OCI-LY1 (cell line): ENCODE measurements around the gene DMRTB1.

Source experiments
- EZH2 ChIP-seq: fragments of 200-600 bp; sonication (generic), shearing (Covaris generic); IDR thresholded peaks from 2 replicates; pipeline ENCODE4 v1.8.0; 2017; ENCODE audit warnings: borderline replicate concordance, mixed run types, mild to moderate bottlenecking, antibody characterized with exemption, low read length, moderate library complexity, mixed read lengths
- TF ChIP-seq, protein P1 (sequence below): fragments of 200-600 bp; sonication (generic), shearing (Covaris generic); IDR thresholded peaks from 2 replicates; pipeline ENCODE4 v1.5.1; 2017; ENCODE audit warnings: mild to moderate bottlenecking, antibody characterized with exemption, low read length, moderate library complexity, mixed read lengths

DNA sequence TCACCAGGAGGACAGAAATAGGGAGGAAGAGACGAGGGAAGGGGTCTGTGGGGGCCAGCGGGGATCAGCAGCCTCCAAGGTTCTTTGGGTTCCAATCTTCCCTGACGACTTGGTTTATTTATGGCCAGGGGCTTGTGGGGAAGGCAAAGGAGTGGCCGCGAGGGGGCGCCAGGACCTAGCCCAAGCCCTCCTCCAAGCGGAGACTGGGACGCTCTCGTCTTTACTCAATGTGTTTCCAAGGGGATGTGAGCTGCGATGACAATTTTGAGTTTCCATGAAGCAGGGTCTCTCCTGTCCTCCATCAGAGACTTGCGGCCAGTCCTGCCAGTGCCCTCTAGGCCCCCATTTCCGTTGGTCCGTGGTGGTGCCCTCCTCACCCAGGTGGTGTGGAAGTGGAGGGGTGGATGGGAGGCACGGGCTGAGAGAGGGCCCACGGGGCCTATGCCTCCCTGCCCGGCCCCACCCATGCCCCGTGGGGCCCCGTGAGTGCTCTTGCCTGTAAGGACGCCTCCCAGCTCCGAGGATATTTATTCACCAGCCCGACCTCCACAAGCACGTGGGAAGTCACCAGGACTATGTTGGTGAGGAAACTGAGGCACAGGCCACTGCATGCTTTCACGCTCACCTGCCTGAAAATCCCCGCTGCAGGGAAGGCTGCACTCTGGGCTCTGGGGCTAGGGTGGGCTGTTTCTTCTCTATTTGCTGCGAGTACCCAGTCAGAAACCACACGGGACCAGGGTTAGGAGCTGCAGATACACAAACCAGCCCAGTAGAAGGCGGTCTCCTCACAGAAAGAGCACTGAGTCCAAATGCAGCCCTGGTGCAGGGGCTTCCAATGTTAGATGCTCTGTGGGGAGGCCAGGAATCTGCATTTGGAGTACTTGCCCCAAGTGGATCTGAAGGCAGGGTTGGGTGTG lies 26.5 kb downstream of the DMRTB1 start:
- TF ChIP-seq, protein P1, sequence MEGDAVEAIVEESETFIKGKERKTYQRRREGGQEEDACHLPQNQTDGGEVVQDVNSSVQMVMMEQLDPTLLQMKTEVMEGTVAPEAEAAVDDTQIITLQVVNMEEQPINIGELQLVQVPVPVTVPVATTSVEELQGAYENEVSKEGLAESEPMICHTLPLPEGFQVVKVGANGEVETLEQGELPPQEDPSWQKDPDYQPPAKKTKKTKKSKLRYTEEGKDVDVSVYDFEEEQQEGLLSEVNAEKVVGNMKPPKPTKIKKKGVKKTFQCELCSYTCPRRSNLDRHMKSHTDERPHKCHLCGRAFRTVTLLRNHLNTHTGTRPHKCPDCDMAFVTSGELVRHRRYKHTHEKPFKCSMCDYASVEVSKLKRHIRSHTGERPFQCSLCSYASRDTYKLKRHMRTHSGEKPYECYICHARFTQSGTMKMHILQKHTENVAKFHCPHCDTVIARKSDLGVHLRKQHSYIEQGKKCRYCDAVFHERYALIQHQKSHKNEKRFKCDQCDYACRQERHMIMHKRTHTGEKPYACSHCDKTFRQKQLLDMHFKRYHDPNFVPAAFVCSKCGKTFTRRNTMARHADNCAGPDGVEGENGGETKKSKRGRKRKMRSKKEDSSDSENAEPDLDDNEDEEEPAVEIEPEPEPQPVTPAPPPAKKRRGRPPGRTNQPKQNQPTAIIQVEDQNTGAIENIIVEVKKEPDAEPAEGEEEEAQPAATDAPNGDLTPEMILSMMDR, result peak; percentile 85
- no peak for TF ChIP-seq EZH2
